ENCODE data around the gene KIRREL3. TPM values are rescaled to one million over a fixed set of nuclear protein-coding genes. Genes with fewer than 3 reads are reported as not detected.

Gene KIRREL3
- polyA plus RNA-seq, 2 of the 4 experiments (the other 2 are of a cell fraction), result 3.0 to 11.0 TPM

- no peaks in the 10 kb centered on the region for H3K4me1 ChIP-seq
- POLR2A ChIA-PET, result no interaction called here
- H3K4me2 ChIP-seq, result no peak overlapping the region
- TF ChIP-seq ESRRA (IDR thresholded peaks at IDR 0.05; ENCODE audit: borderline replicate concordance, low read length) (no peak), HMGXB4 (CRISPR knock-in tag; IDR thresholded peaks at IDR 0.05; ENCODE audit: borderline replicate concordance) (no peak), FOSB (CRISPR knock-in tag; IDR thresholded peaks at IDR 0.05) (no peak), HEYL (CRISPR knock-in tag; IDR thresholded peaks at IDR 0.05) (no peak), ELK1 (IDR thresholded peaks at IDR 0.05; ENCODE audit: low read depth, low read length) (no peak)
- 82% methylated on average over 9 of the region's 9 CpGs for WGBS (ENCODE audit: missing lambda C conversion rate)
- FAIRE-seq, result no peak
- CTCF ChIA-PET, result interaction anchor here (0.9 kb wide), 1 partner anchor 29 kb away, joined by 3 read pairs; no protein-coding TSS in a partner anchor
- no peaks in the 10 kb centered on the region for H3K9me3 ChIP-seq
- no peak overlapping the region for H3K4me3 ChIP-seq
- no peak overlapping the region for H3K27ac ChIP-seq
- ATAC-seq, result no peak
- no peak for DNase-seq (ENCODE audit: low read depth in 1 of 2, low spot score in 1 of 2)
Measured at GRCh38 chr11:126578426-126578825, 422.1 kb downstream of the KIRREL3 start.

DNA sequence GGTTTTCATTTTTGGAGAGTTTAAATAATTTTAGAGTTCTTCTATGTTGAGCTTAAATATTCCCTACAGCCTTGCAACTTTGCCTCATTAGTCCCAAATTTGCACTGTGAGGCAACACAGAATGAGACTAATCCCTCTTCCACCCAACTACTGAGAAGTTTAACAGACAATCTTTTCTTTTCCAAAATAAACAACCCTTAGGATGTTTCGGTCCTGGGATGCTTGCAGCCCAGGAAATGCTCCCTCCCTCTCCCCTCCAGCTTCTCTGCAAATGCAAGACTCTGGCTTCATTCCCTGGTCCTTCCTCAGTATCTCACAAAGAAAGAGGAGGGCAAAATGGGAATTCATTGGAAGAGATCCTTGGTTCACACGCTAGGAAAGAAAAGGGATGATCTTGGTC, 422.5 kb downstream of the KIRREL3 start:
- ChIA-PET CTCF (interaction anchor here (0.9 kb wide), 1 partner anchor 29 kb away, joined by 3 read pairs; no protein-coding TSS in a partner anchor), POLR2A (no interaction called here)
- 60% methylated on average over 2 of the region's 2 CpGs for WGBS (ENCODE audit: missing lambda C conversion rate)
- no peak for ATAC-seq
- no peak overlapping the region for H3K4me3 ChIP-seq
- H3K4me2 ChIP-seq, result no peak overlapping the region
- no peaks in the 10 kb centered on the region for H3K4me1 ChIP-seq
- H3K9me3 ChIP-seq, result no peaks in the 10 kb centered on the region
- DNase-seq (ENCODE audit: low read depth in 1 of 2, low spot score in 1 of 2), result no peak
- H3K27ac ChIP-seq, result no peak overlapping the region
- TF ChIP-seq KDM1A (IDR thresholded peaks at IDR 0.05; ENCODE audit: low read depth) (no peak), SMC3 (IDR thresholded peaks at IDR 0.05) (no peak), HMGXB4 (CRISPR knock-in tag; IDR thresholded peaks at IDR 0.05; ENCODE audit: borderline replicate concordance) (no peak), RCOR1 (IDR thresholded peaks at IDR 0.05; ENCODE audit: low read depth, low read length) (no peak), RAD21 (conservative IDR thresholded peaks at IDR 0.05 in 1 of 2, IDR thresholded peaks at IDR 0.05 in 1 of 2) (no peak), CTCF (IDR thresholded peaks at IDR 0.05) (no peak), BHLHE40 (IDR thresholded peaks at IDR 0.05; ENCODE audit: low read depth, low read length) (no peak), RNF2 (IDR thresholded peaks at IDR 0.05; ENCODE audit: borderline replicate concordance, low read depth) (no peak), ELK1 (IDR thresholded peaks at IDR 0.05; ENCODE audit: low read depth, low read length) (no peak)
- TF ChIP-seq, protein P1, sequence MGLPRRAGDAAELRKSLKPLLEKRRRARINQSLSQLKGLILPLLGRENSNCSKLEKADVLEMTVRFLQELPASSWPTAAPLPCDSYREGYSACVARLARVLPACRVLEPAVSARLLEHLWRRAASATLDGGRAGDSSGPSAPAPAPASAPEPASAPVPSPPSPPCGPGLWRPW (IDR thresholded peaks at IDR 0.05), result no peak
- FAIRE-seq, result no peak

All from A549 (cell line).